Mucosa of rectum (tissue), 2 donors: Measurements from ENCODE around the gene POLA2.
A peak's percentile ranks its signal among the peaks of the same experiment; 100 is the strongest.

Experiments used
- H3K27ac ChIP-seq, 2 donors: one replicate each; pipeline ENCODE4 v1.7.0; 2013; ENCODE audit warnings: inconsistent platforms in 2 of 2, low read depth in 2 of 2, low read length in 2 of 2
- H3K27me3 ChIP-seq, 2 donors: one replicate each; pipeline ENCODE4 v1.7.0; 2013; ENCODE audit warnings: low read length in 2 of 2; ENCODE audit not compliant: control insufficient read depth in 2 of 2, insufficient read depth in 2 of 2
- H3K36me3 ChIP-seq, 2 donors: one replicate each; pipeline ENCODE4 v1.7.0; 2013; ENCODE audit warnings: low read length in 2 of 2; ENCODE audit not compliant: control insufficient read depth in 2 of 2, insufficient read depth in 2 of 2
- H3K4me1 ChIP-seq, 2 donors: one replicate each; pipeline ENCODE4 v1.7.0; 2013; ENCODE audit warnings: low read length in 2 of 2, mild to moderate bottlenecking in 1 of 2; ENCODE audit not compliant: control insufficient read depth in 2 of 2, insufficient read depth in 2 of 2
- H3K4me3 ChIP-seq, 2 donors: one replicate each; pipeline ENCODE4 v1.7.0; 2013; ENCODE audit warnings: low read length in 2 of 2
- H3K9ac ChIP-seq, 2 donors: one replicate each; pipeline ENCODE4 v1.7.0; 2013; ENCODE audit warnings: low read length in 2 of 2, low read depth in 1 of 2, mild to moderate bottlenecking in 1 of 2
- H3K9me3 ChIP-seq, 2 donors: one replicate each; pipeline ENCODE4 v1.7.0; 2013; ENCODE audit warnings: low read length in 2 of 2; ENCODE audit not compliant: control insufficient read depth in 2 of 2
- donor health status: healthy.
- donor health status: Normal muscosa, but diverticular disease.

Gene POLA2

DNA sequence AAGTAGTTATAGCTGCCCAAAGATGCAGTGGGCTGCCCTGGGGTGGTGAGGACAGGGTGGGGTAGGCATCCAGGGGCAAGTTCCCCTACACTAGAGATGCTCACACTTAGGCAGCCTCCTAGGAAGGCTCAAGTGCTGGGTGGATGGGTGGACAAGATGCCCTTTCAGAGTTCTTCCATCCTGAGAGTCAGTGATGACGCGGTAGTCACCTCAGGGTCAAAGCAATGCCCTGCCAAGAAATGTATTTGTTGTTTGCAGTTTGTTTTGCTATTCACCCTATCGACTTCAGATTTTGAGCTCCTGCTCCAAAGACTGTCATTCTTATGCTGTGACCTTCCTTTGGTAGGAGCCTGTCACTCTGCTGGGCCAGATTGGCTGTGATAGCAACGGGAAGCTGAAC is 18.9 kb downstream of the POLA2 start:
- peaks cover 0 to 4% of the 10 kb centered on the region in 2 donors for H3K4me1 ChIP-seq
- no peaks in the 10 kb centered on the region for H3K27me3 ChIP-seq
- peaks cover 17 to 36% of the 10 kb centered on the region in 2 donors for H3K36me3 ChIP-seq
- no peak overlapping the region for H3K9ac ChIP-seq
- H3K4me3 ChIP-seq = no peak overlapping the region
- no peaks in the 10 kb centered on the region for H3K9me3 ChIP-seq
- no peak overlapping the region for H3K27ac ChIP-seq

DNA sequence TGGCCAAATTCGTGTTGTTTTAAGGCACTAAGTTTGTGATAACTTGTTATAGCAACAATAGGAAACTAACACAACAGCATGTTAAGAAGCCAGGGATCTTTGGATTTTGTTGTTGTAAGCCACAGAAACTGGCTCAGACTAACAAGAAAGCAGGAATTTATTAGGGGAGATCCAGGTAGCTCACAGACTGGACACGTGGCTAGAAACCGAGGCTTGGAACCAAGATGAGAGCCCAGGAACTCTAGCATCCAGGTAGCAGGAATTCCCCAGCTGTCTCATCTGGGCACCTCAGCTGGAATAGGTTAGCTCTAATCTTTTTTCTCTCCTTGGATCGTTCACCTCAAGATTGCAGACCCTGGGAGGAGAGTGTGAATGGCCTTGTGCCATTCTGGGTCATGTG is 24.9 kb downstream of the POLA2 start:
- Histone ChIP-seq H3K36me3 (peaks cover 14 to 27% of the 10 kb centered on the region in 2 donors), H3K4me3 (no peak overlapping the region), H3K9me3 (no peaks in the 10 kb centered on the region), H3K9ac (no peak overlapping the region), H3K4me1 (peaks cover 6 to 11% of the 10 kb centered on the region in 2 donors), H3K27me3 (no peaks in the 10 kb centered on the region), H3K27ac (no peak overlapping the region)

DNA sequence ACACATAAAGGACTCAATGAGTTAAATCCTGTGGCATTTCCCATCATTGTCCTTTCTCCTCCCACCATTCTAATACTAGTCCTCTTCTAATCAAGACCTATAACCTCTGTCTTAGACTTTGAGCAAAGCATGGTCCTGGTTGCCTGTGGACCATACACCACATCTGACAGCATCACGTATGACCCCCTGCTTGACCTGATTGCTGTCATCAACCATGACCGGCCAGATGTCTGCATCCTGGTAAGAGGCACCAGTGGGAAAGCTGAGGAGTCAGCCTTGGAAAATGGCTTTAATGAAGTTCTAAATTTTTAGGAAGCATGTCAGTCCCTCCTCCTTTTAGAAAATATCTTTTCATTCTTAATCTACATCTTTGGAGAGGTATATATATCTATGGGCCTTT is 25.8 kb downstream of the POLA2 start:
- no peaks in the 10 kb centered on the region for H3K9me3 ChIP-seq
- no peak overlapping the region for H3K27ac ChIP-seq
- no peak overlapping the region for H3K9ac ChIP-seq
- no peaks in the 10 kb centered on the region for H3K27me3 ChIP-seq
- H3K4me1 ChIP-seq = peaks cover 6 to 18% of the 10 kb centered on the region in 2 donors
- peaks cover 5 to 19% of the 10 kb centered on the region in 2 donors for H3K36me3 ChIP-seq
- no peak overlapping the region for H3K4me3 ChIP-seq

DNA sequence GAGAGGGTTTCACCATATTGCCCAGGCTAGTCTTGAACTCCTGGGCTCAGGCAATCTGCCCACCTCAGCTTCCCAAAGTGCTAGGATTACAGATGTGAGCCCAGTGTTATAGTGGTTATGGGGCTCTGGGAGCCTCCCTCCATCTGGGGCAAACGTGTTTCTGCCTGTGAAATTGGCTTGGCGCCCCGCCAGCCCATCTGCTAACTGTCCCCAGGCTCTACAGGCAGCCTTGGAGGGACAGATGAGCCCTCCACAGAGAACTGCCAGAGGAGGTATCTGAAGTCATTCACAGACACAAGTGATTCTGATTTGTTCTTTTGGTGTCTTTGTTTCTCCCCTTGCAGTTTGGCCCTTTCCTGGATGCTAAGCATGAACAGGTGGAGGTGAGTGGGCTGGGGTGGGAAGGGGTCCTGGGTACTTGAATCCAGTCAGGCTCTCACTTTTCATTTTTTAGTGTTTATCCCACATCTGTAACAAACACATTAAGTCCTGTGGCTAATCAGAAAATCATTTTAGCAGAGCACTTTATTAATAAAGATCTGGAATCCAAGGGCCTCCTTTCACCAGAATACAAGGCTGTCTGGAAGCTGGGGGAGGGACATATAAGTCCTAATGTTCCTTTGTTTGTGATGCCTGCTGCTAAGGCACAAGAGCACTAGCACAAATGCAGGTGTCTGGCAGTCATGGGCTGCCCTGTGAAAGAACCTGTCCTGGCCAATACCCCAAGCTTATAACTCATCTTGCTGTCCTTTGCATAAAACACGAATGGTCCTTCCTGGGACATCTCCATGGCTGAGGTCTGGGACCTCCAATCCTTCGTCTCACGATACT is 27.2 kb downstream of the POLA2 start:
- H3K36me3 ChIP-seq = peaks cover 5 to 13% of the 10 kb centered on the region in 2 donors
- H3K4me3 ChIP-seq = no peak overlapping the region
- no peaks in the 10 kb centered on the region for H3K9me3 ChIP-seq
- H3K27ac ChIP-seq = no peak overlapping the region
- peaks cover 6 to 26% of the 10 kb centered on the region in 2 donors for H3K4me1 ChIP-seq
- no peaks in the 10 kb centered on the region for H3K27me3 ChIP-seq
- H3K9ac ChIP-seq = no peak overlapping the region

DNA sequence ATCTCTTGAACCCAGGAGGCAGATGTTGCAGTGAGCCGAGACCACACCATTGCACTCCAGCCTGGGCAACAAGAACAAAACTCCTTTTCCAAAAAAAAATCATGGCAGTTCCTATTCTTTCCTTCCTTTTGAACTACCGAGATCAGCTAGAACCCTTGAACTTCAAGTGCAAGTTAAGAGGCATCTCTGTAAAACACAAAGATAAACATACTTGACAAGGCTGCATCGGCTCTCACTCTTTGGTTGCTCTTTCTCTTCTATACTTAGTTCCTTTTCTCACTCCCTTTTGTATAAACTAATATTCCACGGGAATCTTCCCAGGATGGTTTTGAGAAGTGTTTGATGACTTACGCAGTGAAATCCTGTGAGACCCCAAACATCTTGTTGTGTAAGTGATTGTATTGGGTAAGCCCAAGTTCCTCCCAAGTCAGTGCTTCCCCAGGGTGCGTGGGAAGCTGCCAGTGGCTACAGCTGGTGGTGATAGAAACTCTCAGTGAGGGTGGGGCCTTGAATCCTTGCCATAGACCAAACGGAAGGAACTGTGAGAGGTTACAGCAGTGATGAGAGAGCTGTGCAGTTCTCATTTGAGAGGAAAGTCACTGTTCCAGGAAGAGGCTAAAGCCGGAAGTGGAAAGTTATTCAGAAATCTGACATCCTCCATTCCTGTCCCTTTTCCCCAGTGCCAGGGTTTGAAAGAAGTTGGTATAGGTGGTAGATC is 28.8 kb downstream of the POLA2 start:
- H3K9me3 ChIP-seq = no peaks in the 10 kb centered on the region
- no peak overlapping the region for H3K4me3 ChIP-seq
- no peaks in the 10 kb centered on the region for H3K27me3 ChIP-seq
- H3K36me3 ChIP-seq = peaks cover 13 to 19% of the 10 kb centered on the region in 2 donors
- peak overlapping the region; percentile 9 to 53 for H3K9ac ChIP-seq
- peaks cover 8 to 32% of the 10 kb centered on the region in 2 donors for H3K4me1 ChIP-seq
- peak overlapping the region; percentile 80 to 84 for H3K27ac ChIP-seq

DNA sequence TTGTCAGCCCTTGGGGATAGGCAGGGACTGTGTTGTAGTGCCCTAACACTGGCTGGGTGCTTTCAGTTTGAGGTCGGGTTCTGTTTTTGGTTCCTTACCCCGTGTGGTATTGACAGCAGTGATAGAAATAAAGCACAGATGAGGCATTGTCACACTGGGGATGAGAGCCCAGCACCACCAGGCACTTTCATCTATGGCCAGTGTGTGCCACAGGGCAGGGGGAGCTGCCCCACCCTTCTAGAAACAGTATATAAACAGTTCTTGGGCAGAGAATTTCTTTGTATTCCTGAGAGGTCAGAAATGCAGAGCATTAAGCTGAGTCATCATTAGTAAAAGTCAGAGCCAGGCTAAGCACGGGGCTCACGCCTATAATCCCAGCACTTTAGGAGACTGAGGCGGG is 29.9 kb downstream of the POLA2 start:
- Histone ChIP-seq H3K27ac (peak overlapping the region; percentile 80 to 84), H3K27me3 (no peaks in the 10 kb centered on the region), H3K9ac (peak overlapping the region in 1 of 2 donors; percentile 53), H3K4me3 (peak overlapping the region in 1 of 2 donors; percentile 13), H3K36me3 (peaks cover 18 to 26% of the 10 kb centered on the region in 2 donors), H3K4me1 (peaks cover 8 to 32% of the 10 kb centered on the region in 2 donors), H3K9me3 (no peaks in the 10 kb centered on the region)

DNA sequence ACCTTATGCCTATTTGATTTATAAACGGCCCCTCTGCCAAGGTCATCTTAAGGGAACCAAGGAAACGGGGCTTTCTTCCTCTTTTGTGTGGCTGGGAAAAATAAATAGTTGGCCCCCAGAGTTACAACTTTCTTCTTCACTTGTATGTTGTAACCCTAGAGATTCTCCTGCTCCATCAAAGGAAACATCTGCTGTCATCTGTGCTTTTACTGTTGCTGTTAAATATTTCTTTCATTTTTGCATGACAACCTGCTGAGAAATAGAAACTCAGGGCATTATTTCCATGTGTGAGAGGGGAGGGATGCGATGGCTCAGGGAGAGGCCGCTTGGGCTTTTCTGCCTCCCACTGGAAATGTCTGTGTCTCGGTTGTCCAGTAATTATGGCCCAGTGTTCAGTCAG is 31.1 kb downstream of the POLA2 start:
- Histone ChIP-seq H3K27me3 (no peaks in the 10 kb centered on the region), H3K4me3 (no peak overlapping the region), H3K9ac (no peak overlapping the region), H3K9me3 (no peaks in the 10 kb centered on the region), H3K36me3 (peaks cover 12 to 27% of the 10 kb centered on the region in 2 donors), H3K4me1 (peaks cover 8 to 33% of the 10 kb centered on the region in 2 donors), H3K27ac (peak overlapping the region; percentile 80 to 84)

DNA sequence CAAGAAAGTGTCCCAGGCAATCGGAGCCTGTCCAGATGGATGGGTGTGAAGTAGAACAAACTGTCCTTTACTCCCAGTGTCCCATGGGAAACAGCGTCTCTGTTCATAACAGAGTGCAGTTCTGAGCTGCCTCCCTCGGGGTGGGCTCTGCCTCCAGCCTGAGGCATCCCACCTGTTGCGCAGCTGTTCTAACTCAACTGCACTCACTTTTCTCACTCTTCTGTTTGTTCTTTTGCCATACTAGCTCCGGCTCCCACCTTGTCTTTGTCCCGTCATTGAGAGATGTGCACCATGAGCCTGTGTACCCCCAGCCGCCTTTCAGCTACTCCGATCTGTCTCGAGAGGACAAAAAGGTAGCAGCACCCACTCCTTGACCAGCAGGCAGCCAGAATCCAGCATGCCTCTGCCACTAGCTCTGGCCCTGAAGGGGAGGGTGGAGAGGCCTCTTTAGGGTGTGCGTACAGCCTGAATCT is 32.2 kb downstream of the POLA2 start:
- Histone ChIP-seq H3K27me3 (no peaks in the 10 kb centered on the region), H3K27ac (peak overlapping the region; percentile 80 to 84), H3K4me3 (no peak overlapping the region), H3K4me1 (peaks cover 14 to 40% of the 10 kb centered on the region in 2 donors), H3K9me3 (no peaks in the 10 kb centered on the region), H3K36me3 (peaks cover 12 to 29% of the 10 kb centered on the region in 2 donors), H3K9ac (peak overlapping the region in 1 of 2 donors; percentile 45)

DNA sequence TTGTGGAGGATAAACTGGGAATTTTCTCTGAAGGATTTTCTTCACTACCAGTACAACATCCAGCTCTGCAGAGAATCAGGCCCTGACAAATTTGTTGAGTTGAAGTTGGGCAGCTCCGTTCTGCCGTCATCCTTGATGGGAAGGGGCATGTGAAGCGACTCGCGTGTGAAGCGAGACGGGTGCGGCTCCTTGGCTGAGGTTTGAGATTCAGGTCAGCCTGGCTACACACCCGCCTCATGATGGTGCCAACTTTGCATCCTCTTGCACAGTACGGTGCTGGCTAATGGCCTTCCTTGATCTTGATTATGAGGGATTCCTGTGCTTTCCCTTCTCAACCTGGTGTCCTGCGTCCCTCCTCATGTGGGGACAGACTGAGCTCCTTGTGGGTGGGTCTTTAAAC is 33.2 kb downstream of the POLA2 start:
- H3K27ac ChIP-seq = peak overlapping the region; percentile 14 to 55
- no peaks in the 10 kb centered on the region for H3K9me3 ChIP-seq
- no peaks in the 10 kb centered on the region for H3K27me3 ChIP-seq
- H3K36me3 ChIP-seq = peaks cover 12 to 21% of the 10 kb centered on the region in 2 donors
- H3K4me1 ChIP-seq = peaks cover 18 to 43% of the 10 kb centered on the region in 2 donors
- H3K9ac ChIP-seq = no peak overlapping the region
- H3K4me3 ChIP-seq = no peak overlapping the region
